HG02970 (cell line): ENCODE measurements around the gene SSC4D.
"Not testable (repeated sequence)": the region's sequence is repeated elsewhere in the genome, so short reads cannot be mapped to it uniquely, and the experiment has no call there.

ENCODE experiments used
- ATAC-seq: cut with Tn5 transposase; IDR thresholded peaks from one replicate; pipeline ENCODE4 v1.9.1; 2021; ENCODE audit warnings: mild to moderate bottlenecking, moderate library complexity, moderate number of reproducible peaks; ENCODE audit not compliant: unreplicated experiment, low FRiP score

SSC4D gene

GRCh38 chr7:76387789-76388188 is 21.7 kb downstream of the SSC4D start:
- ATAC-seq: not testable (repeated sequence)

DNA sequence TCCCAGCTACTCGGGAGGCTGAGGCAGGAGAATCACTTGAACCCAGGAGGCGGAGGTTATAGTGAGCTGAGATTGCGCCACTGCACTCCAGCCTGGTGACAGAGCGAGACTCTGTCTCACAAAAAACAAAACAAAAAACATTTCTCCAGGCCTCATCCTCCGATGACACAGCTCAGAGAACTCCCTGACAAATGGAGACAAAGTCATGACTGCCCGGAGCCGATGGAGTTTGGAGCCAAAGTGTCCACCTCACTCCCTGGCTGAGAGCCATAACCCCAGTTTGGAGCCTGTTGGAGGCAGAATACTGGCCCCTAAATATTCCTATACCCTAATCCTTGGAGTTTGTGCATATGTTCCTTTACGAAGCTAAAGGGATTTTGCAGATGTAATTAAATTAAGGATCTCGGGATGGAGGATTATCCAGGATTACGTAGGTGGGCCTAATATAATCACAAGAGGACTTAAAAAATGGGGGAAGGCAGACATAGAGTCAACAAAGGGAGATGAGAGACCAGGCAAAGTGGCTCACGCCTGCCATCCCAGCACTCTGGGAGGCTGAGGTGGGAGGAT is 22.7 kb downstream of the SSC4D start:
- no peak for ATAC-seq

GRCh38 chr7:76383089-76383944 is 26.2 kb downstream of the SSC4D start:
- no peak for ATAC-seq

GRCh38 chr7:76381814-76382213 is 27.7 kb downstream of the SSC4D start:
- ATAC-seq: no peak

- ATAC-seq: no peak
These were observed 28.9 kb downstream of the SSC4D start for GRCh38 chr7:76380623-76380966.

- no peak for ATAC-seq
These were observed 32.1 kb downstream of the SSC4D start for GRCh38 chr7:76377186-76377918.

DNA sequence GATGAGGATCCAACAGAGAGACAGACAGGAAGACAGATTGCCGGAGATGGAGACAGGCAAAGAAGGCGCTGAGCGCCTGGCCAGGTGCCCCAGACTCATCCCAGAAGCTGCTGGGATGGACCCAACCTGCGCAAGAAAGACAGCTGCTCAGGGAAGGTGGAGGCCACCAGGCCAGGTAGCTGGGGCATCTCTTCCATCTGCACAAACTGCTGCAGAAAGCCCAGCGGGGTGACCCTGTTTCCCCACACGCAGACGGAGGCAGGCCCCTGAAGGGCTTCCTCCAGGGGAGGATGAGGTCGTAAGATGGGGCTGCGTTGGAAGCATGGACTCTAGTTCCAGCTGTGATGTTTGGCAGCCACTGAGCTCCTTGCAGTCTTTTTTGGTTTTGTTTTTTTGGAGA is 34.2 kb downstream of the SSC4D start:
- no peak for ATAC-seq

DNA sequence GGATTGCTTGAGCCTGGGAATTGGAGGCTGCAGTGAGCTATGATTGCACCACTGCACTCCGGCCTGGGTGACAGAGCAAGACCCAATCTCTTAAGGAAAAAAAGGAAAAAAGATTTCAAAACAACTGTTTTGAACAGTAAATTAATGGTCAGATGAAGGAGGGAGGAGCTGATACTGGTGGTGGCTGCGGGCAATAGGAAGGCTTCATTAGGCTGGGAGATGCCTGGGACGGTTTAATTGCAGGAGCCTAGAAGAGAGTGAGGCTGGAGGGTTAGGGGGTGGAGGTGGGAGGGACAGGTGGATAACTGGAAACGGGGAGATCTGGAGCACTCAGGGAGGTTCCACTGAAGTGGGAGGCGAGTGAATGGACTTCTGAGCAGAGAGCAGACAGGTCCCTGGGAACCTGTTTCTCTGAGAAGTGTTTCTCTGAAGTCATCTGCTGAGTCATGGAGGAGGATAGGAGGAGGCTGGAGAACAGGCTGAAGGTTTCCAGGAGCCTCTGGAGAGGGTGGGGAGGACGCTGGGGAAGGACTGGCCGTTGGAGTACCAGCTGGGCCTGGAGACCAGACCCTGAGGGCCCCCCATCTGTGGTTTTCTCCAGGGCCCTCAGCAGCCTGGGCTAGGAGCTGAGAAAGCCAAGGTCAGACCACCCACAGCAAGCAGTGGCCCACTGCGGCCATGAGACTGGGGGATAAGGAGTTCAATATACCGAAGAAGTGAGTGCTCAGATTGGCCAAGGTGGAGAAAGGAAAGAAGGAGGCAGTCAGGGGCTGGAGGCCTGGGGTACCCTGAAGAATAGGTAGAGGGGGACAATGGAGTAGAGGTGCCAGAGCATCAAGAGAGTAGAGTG is 36.3 kb downstream of the SSC4D start:
- ATAC-seq: no peak

DNA sequence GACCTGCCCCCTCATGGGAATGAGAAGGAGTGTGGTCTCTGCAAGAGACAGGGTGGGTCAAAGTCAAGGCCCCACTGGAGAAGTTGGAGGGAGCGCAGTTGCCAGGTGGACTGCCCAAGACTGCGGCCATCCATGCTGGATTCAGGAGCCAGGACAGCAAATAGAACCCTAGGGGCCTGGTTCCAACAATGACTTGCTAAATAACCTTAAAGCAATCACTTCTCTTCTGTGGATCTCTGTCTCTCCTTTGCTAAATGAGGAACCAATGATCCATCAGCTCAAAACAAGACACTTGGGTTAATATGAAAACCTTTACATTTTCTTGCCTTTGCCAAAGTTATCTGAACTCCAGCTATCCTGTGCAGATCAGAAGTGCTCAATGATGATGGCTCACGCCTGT is 38.1 kb downstream of the SSC4D start:
- ATAC-seq: no peak

DNA sequence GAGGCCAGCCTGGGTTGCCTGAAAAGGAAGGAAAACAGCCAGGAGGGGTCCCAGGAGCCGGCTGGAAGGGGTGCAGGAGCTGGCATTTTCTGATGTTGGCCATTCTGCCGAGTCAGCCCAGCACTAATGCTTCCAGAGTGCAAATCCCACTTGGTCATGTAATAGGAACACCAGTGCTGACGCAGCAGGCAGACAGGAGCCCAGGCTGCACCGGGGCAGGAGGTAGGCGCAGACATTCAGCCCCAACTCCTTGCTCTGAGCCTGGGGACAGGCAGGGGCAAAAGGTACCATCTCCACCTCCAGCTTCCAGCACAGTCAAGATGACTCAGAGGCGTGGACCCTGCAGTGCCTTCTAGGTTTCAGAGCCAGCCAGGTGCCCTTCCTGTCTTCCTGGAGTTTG is 40.5 kb downstream of the SSC4D start:
- ATAC-seq: no peak

- no peak for ATAC-seq
These were observed 41.3 kb downstream of the SSC4D start for GRCh38 chr7:76368190-76368589.

GRCh38 chr7:76364198-76364584 is 45.3 kb downstream of the SSC4D start:
- ATAC-seq: no peak

DNA sequence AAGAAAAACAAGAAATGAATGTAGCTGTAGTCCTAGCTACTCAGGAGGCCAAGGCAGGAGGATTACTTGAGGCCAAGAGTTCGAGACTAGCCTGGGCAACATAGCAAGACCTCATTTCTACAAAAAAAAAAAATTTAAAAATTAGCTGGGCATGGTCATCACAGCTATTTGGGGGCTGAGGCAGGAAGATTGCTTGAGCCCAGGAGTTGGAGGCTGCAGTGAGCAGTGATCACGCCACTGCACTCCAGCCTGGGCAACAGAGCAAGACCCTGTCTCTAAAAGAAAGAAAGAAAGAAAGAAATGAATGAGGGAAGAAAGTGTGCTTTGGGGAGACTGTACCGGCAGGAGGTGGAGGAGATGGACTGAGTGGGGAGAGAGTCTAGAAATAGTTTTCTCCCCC is 45.7 kb downstream of the SSC4D start:
- ATAC-seq: not testable (repeated sequence)

GRCh38 chr7:76359978-76360638 is 49.4 kb downstream of the SSC4D start:
- no peak for ATAC-seq

DNA sequence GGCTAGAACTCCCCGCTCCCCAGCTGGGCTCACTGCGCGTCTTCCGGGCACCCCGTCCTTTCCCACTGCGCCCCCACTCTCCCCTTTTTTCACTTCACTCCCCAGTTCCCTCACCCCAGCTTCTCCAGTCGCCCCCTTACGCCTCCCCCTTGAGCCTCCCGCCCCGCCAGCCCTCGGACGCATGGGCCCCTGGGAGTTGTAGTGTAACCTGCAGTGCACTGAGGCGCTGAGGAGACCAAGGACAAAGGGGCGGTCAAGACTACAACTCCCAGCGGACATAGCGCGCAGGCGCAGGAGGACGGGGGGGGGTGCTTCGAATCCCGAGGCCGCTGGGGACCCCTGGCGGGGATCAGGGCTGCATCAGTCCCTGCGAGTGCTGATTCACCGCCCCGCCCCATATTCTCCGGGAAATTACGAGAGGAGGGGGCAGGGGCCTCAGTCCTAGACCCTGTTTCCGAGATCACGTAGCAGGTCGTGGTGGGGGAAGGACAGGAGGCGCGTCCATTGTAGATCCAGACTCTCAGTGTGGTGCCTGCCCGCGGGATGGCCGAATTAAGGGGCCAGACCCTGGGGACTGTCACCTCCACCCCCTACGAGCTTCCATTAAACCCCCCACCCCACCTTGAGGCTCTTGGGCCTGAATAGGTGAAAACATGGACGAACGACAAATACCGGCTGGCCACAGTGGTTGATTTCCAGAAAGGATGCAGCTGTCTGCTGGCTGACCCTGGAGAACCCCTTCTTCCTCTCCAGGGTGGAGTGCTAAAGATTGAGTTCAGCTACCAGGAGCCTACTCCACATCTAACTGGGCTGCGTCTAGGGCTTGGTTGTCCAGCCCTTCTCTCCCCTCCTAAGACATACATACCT is 50.2 kb downstream of the SSC4D start:
- peak; percentile 84 for ATAC-seq

GRCh38 chr7:76358481-76359110 is 50.9 kb downstream of the SSC4D start, which contains the start of gene YWHAG:
YWHAG (minus strand) TSS chr7:76358991; CDS start chr7:76358808, 183 bp downstream.
- peak; percentile 66 for ATAC-seq

DNA sequence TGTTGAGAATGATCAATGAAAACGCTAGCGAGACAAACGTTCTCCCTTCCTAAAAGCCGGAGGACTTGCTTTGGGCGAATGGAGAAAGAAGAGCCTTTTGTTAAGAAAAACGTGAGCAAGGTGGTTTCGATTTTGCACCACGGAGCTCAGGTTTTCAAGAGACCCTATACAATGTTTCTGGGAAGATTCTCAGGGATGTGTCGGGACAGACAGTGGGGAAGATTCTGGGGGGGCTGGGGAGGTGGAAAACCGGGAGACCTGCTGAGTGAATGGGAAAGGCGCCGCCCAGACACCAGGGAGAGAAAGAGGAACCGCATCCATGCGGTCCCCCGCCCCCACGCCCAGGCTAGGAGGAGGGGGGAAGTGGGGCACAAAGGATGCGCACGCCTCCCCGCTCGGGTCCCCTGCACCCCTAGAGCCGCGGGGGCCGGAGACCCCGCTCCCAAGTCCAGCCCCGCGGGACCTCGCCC is 51.5 kb downstream of the SSC4D start:
- ATAC-seq: peak; percentile 26

- no peak for ATAC-seq
These were observed 52.0 kb downstream of the SSC4D start for GRCh38 chr7:76357475-76358010.
